GM21737 (cell line): Measurements from ENCODE around the gene KIRREL3.

Experiments
- ATAC-seq: cut with Tn5 transposase; IDR thresholded peaks from one replicate; pipeline ENCODE4 v1.9.1; 2021; ENCODE audit warnings: mild to moderate bottlenecking, moderate library complexity; ENCODE audit not compliant: unreplicated experiment

The KIRREL3 gene

DNA sequence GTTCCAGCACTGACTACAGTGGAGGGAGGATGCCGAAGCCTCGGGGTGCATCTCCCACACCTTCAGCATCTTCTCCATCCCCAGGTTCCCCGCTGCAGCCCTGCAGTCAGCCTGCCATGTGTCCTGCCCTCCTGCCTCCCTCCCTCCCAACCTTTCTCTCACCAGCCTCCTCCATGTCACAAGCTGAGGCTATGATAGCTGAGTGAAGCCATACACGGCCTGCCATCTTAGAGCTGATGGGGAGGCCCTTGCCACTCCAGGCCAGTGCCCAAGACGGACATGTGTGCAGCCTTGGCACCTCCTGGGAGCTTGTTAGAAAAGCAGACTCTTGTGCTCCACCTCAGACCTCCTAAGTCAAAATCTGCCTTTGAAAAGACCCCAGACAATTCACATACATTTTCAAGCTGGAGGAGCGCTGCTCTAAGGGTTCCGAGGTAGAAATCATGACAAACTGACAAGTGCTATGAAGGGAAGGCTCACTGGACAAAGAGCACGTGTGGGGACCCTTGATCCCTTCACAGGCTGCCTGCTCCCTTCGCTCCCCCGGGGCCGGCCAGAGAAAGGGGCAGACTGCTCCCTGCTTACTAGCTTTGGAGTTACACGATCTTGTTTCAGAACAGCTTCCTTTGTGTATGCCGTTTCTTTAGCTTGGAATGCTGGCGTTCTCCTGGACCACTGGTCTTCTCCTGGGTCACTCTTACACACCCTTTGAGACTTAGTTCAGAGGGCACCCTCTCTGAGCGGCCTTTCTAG lies 521.2 kb downstream of the KIRREL3 start:
- no peak for ATAC-seq

DNA sequence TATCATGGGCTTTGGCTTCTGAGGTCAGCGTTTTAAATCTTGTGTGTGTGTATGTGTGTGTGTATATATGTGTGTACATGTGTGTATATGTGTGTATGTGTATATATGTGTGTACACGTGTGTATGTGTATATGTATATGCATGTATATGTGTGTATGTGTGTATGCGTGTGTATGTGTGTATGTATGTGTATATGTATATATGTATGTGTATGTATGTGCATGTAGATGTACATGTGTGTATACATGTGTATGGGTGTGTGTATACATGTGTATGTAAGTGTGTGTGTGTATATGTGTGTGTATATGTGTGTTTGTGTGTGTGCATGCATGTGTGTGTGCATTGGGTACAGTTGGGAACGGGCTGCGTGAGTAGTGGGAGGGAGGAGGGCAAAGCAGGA lies 522.1 kb downstream of the KIRREL3 start:
- no peak for ATAC-seq

DNA sequence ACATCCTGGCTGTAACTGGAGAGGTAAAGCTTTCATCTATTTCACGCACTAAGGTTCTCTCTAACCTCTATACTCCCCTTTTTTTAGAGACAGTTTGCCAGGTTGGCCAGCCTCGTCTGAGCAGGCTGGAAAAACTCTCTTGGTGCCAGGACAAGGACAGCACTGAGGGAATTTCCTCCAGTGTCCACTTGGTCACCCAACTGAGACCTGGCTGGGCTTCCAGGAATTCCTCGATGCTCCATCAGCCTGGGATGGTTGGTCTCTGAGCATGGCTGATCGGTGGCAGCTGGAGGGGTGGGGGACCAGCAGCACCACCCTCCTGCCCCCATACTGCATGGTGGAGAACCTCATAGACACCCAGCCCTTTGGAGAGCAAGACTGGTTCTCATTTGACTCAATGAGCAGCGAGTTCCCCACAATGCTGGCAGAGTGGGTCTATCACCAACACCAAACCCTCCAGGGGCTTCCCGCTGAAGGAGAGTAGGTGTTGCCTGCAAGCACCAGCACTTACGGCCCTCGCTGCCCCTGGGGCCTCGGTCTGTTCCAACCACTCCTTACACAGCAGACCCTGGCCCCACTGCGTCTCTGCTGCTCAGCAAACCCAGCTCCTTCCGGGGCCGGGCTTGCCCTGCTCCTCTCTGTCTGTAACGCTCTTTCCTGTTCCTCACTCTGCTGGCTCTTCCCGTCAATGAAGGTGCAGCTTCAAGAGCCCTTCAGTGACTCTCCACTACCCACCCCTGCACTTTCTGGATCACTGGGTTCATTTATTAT lies 522.9 kb downstream of the KIRREL3 start:
- peak; percentile 52 for ATAC-seq

DNA sequence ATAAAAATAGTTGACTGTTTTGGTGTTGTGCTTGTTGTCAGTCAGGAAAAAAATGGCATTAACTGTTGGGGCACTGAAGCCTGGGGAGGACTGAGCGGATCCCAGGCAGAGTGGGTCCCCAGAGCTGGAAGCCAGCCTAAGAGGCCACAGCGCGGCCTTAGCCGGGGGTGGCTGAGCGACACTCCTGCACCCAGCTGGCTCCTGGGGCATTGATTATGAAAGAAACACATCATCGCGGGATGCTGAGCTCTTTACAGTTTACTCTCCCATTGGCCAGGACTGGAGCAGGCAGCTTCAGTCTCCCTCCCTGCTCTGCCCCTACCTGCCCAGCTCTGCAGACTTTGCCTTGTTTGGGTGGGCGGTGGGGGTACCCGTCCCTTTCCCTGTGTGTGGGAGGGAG lies 523.6 kb downstream of the KIRREL3 start:
- no peak for ATAC-seq

DNA sequence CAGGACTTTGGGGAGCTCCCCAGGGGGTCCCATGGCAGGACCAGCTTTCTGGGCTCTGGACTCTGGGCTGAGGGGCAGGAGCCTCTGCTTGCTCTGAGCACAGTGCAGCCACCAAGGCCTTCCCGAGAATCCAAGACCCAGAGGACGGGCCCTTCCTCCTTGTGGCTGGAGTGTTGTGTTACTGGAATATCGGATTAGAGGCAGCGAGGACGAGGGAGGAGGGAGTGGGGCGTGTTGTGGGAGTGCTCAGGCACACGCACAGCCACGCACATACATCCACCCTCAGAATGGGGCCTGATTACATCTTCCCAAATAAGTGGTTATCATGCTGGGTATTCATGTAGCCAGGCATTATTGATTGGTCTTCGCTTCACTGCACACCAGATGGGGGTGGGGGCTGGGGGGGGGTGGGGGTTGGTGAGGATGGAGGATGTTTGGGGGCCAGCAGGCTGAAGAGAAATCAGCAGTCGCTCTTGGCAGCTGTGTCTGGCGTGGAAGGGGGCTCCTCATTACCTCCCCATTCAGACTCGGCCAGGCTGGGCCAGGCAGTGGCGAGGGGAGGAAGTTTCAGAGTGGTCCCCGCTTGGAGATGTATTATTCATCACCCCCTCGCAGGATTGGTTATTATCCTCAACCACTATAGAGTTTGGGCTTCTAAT lies 524.2 kb downstream of the KIRREL3 start:
- no peak for ATAC-seq

DNA sequence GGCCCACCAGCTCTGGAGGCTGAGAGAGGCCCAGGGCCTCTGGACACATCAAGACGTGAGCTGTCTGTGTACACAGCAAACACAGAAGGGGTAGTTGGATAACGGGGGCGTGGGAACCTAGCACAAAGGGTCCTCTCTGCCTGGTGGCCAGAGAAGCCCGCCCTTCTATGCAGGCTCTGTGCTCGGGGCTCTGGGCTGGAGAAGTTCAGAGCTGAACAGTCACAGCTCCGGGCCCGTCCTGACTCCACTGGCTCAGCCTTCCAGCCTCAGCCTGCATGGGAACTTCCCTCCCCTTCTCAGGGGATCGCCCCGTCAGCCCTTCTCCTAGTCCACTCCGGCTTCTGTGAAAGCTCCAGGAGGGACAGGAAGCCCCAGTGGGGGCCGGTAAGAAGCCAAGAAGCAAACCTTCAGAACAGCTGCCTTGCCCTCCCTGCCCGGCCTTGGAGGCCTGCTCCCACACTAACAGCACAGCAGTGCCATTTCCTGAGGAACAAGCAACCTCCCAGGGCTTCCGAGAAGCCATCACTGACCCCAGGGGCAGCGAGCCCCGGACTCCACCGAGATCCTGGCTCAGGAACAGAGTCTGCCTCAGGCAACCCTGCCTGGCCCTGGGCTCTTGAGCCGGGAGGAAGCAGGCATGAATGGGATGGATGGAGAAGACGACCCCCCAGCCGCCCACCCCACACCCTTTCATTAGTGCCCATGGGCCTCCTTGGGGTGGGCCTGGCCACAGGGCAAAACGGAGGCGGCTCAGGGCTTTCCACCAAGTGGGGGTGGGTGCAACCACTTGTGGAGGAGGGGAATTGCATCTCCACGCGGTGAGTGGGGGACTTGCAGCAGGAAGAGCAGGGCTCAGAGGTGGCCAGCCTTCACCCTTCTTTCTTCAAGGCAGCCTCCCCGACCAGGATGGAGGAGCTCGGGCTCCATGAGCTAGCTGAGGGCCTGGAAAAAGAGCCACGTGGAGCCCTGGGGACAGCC lies 525.3 kb downstream of the KIRREL3 start:
- no peak for ATAC-seq

DNA sequence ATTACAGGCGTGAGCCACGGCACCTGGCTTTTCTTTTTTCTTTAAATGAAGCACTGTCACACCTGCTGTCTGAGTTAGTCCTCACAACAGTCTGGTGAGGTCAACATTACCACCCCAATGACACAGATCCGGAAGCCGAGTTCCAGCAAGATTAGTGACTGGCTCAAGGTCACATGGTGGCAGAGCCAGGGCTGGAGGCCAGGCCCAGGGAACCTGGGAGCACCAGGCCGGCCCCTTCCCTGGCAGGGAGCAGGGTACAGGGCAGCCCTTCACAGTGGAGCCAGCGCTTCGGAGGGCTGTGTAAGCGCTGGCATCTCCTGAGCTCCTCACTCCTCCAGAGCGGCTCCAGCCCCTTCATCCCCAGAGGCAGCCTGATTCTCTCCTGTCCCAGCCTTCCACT lies 526.4 kb downstream of the KIRREL3 start:
- no peak for ATAC-seq

DNA sequence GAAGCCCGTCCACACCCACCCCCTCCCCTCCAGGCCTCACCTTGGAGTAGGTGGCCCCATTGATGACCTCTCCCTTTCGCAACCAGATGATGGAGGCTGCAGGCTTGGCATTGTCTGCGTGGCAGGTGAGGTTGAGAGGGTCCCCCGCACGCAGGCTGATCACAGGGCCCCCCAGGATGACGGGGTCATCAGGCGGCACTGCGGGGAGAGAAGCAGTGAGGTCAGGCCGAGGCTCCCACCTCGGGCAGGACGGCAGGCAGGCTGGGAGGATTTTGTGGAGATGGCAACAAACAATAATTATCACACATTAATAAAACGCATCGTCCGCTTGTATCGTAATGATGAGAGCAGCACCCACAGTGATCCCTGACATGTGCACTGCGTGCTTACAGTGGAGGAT lies 527.3 kb downstream of the KIRREL3 start:
- no peak for ATAC-seq

DNA sequence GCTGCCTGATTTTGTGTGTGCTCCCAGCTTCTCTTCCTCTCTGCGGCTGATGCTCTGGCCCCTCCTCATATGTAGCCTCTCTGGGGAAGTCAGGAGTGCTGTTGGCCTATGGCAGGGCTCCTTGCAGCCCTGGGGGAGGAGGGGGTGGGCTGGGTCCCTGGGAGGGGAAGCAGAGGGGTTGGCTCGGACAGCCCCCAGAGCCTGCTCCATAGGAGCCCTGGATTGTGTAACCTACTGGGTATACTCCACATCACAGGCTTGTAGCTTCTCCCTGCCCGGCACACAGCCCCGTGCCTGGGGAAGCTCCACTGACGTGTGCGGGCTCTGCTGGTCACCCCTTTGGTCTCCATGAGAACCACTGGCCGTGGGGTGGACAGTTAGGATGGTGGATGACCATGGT lies 531.3 kb downstream of the KIRREL3 start:
- ATAC-seq = no peak

DNA sequence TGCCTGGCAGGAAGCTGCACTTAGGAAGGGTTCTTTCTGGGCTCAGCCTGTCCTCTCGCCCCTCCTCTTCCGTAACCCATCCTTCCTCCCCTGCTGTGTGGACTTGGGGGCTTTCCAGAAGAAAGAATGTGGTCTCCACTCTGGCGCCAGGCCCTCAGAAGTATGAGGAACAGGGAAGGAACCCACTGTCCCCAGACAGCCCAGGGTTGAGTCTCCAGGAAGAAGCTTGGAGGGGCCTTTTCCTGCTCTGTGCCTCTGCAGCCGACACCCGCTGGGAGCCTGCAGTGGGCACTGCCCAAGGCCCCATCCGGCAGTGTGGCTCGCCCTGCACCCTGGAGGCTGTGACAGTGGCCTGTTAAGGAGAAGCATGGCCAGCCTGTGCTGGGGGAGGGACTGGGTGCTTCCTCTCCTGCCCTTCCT lies 532.5 kb downstream of the KIRREL3 start:
- ATAC-seq = no peak

DNA sequence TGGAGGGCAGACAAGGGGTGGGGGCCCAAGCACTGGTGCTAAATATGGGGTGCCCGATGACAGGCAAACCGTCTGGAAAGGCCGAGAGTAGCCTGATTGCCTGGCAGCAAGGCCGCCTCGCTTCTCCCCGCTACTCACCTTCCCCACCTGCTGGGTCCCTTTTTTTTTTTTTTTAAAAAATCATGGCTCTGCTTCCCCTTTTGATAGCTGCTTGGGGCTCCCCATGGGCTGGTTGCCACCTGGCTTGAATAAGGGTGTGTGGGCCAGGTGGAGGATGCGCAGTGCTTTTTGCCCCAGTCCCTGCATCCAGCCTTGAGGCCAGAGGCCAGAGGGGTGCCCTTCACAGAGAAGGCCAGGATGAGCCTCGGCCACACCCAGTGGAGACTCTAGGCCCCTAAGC lies 533.1 kb downstream of the KIRREL3 start:
- ATAC-seq = no peak

DNA sequence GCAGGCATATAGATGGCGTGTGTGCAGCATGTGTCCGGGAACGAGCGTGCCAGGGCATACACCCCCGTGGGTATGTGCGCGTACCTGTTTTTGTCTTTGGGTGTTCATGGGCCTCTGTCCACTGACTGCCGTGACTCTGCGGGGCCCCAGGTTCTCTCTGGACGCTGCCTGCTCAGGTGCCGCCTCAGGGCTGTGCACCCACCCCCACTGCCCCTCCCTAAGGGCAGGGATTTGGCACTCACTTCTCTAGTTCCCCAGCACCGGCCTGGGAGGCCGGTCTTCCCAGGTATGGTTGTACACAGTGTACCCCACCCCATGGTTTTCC lies 533.6 kb downstream of the KIRREL3 start:
- no peak for ATAC-seq

DNA sequence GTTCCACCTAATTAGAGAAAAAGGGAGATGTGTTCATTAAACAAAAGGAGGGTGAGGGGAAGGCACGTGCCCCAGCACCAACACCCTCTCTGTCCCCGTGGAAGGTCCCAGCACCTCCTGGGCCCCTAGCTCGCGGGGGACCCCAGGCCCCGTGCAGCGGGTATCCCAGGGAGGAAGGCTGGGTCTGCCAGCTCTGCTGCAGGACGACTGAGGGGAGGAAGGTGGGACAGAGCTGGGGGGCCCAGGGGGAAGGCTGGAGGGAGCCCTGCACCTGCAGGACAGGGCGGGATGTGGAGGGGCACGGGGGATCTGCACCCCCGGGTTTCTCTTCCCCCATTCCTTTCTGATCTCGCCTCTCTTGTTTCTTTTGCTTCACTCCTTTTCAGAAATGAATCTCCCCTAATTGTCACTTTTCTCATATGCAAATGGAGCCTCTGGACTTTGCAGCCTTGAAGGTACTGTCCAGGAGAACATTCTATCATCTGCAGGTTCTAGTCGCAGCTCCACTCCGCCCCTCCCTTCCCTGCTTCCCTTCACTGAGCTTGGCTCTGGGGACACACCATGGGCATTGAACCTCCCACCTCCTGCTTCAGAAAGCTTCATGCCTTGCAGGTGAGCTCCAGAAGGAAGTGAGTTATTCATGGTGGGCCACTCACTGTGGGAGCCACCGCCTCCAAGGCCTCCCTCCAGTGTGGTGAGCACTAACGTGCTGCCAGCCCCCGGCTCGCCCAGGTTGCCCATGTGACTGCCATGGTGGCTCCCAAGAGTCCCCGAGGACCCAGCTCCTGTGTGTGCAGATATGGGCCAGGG lies 534.1 kb downstream of the KIRREL3 start:
- ATAC-seq = no peak

DNA sequence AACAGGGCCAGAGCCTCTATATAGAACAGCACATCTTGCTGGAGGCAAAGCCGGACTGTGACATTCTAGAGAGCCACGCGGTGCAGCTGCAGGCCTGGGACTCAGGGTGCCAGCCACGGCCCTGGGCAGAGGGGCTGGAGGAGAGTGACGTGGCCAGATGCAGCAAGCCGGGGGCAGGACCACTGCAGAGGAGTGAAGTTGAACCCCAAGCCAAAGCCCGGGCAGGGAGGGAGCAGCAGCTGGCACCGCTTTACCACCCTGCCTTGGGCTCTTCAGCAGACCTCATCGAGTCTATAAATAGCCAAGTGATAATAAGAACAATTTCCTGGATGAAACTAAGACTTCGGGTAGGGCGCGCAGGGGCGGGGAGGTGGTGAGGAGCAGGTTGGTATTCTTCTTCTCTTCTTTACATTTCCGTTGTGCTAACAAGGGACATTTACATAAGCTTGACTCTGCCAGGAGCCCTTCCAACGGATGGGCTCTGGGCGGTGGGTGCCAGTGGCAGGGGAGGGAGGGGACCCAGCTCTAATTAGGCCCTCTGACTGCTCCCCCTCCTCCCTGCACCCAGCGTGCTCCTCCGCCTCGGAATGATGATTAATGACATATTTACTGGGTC lies 534.9 kb downstream of the KIRREL3 start:
- peak; percentile 83 for ATAC-seq

DNA sequence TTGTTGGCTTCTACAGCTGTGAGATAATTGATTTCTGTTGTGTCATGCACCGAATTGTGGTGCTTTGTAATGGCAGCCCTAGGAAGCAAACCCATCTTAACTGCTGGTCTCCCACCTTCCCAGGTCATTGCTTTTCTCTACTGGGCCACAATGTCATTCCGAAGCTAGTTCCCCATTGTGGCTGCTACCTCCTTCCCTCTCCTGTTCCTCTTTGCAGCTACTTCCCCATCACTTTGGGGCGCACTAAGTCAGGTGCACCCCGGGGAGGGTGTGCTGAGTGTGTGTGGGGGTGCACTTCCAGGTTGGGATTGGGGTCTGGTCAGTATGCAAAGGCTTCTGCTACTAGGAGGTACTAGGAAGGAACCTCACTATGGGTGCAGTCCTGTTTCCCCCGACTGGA lies 535.8 kb downstream of the KIRREL3 start:
- ATAC-seq = no peak

DNA sequence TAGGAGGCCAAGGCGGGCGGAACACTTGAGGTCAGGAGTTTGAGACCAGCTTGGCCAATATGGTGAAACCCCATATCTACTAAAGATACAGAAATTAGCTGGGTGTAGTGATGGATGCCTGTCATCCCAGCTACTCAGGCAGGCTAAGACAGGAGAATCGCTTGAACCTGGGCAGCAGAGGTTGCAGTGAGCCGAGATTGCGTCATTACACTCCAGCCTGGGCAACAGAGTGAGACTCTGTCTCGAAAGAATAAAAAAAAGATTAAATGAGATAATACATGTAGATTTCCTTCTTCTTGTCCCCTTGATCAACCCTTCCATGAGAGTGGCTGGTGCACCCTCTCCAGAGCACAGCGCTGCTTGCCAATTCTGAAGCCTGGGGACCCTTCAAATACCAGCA lies 538.1 kb downstream of the KIRREL3 start:
- no peak for ATAC-seq

DNA sequence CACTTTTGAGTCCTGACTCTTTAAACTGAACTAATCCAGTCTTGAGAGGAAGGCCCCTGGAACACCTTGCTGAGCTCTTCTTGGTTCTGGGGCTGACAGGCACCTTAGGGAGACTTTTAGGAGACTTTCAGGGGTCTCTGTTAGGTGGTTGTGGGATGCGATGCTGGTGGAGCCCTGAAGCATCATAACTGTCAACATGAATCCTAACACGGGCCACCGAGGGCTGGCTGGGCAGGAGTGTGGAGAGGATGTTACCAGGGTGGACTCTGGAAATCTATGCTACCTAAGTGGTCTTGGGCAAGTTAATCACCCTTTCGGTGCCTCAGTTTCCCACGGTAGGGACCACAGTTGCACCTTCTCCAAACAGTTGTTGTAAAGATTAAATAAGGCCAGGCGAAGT lies 538.6 kb downstream of the KIRREL3 start:
- ATAC-seq = no peak

DNA sequence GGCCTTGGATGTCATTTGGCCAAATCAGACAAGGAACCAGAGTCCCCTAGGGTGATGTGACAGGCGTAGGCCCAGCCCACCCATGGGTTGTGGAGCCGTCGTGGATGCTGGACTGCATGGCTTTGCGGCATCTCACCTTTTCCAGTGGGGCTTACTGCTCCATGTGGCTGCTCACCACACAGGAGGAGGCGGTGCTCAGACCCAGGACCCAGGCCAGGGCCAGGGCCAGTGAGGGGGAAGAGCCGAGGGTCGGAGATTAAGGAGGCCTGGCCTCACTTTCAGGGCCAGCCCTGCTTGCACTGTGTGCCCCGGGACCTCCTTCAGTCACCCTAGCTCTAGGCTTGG lies 539.5 kb downstream of the KIRREL3 start:
- ATAC-seq = no peak

DNA sequence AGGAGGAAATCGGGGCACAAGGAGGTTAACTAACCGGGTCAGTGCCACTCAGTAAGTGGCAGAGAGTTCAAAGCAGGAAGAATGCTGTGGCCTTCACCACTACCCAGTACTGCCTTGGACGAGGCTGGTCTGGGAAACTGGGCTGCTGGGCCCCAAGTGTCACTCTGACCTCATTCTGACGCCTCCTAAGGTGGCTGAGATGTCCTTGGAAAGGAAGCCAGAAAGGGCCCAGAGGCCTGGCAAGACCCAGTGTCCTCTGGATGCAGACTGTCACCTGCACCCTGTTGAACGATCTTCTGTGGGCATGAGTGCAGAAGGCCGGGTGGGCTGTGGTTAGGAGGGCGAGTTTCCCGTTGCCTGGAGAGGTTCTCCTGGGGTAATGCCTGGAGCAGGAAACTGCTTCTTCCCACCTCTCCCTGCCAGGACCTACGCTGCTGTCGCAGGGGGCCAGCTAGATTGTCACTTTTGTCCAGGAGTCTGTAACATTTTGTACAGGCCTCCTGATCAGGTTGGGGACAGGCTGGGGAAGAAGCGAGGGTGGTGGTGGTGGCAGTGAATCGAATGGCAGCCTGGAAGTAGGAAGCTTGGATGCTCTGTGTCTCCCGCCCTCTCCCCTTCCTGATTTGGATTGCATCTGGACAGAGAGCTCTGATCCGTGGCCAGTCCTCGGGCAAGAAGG lies 540.0 kb downstream of the KIRREL3 start:
- no peak for ATAC-seq
